Measurements from ENCODE around the gene EDARADD.
A peak's percentile ranks its signal among the peaks of the same experiment; 100 is the strongest.

EDARADD gene

GRCh38 chr1:236515443-236515958, 121.4 kb downstream of the EDARADD start:
- Histone ChIP-seq H3K4me1 (ENCODE audit: insufficient read depth, low read length) (peaks cover 9% of the 10 kb centered on the region), H3K9ac (ENCODE audit: low read depth, low read length) (no peak overlapping the region), H3K36me3 (ENCODE audit: insufficient read depth, low read length) (no peaks in the 10 kb centered on the region), H3K9me3 (ENCODE audit: control insufficient read depth, insufficient read depth, low read length) (no peaks in the 10 kb centered on the region)

GRCh38 chr1:236516929-236517704, 123.0 kb downstream of the EDARADD start:
- H3K9me3 ChIP-seq (ENCODE audit: control insufficient read depth, insufficient read depth, low read length) = no peaks in the 10 kb centered on the region
- no peaks in the 10 kb centered on the region for H3K36me3 ChIP-seq (ENCODE audit: insufficient read depth, low read length)
- H3K4me1 ChIP-seq (ENCODE audit: insufficient read depth, low read length) = peaks cover 9% of the 10 kb centered on the region
- H3K9ac ChIP-seq (ENCODE audit: low read depth, low read length) = 0 out of 2 replicates have a peak overlapping the region, but pooled peaks have one; percentile 3

GRCh38 chr1:236518322-236518721, 124.2 kb downstream of the EDARADD start:
- Histone ChIP-seq H3K4me1 (ENCODE audit: insufficient read depth, low read length) (peaks cover 9% of the 10 kb centered on the region), H3K9me3 (ENCODE audit: control insufficient read depth, insufficient read depth, low read length) (no peaks in the 10 kb centered on the region), H3K36me3 (ENCODE audit: insufficient read depth, low read length) (no peaks in the 10 kb centered on the region), H3K9ac (ENCODE audit: low read depth, low read length) (no peak overlapping the region)

GRCh38 chr1:236520445-236521005, 126.4 kb downstream of the EDARADD start:
- Histone ChIP-seq H3K9me3 (ENCODE audit: control insufficient read depth, insufficient read depth, low read length) (no peaks in the 10 kb centered on the region), H3K9ac (ENCODE audit: low read depth, low read length) (no peak overlapping the region), H3K36me3 (ENCODE audit: insufficient read depth, low read length) (no peaks in the 10 kb centered on the region), H3K4me1 (ENCODE audit: insufficient read depth, low read length) (peaks cover 9% of the 10 kb centered on the region)

GRCh38 chr1:236522937-236523703, 129.0 kb downstream of the EDARADD start:
- Histone ChIP-seq H3K36me3 (ENCODE audit: insufficient read depth, low read length) (no peaks in the 10 kb centered on the region; the same call in 1 of the 2 replicates), H3K4me1 (ENCODE audit: insufficient read depth, low read length) (no peaks in the 10 kb centered on the region), H3K9ac (ENCODE audit: low read depth, low read length) (peak overlapping the region; percentile 80), H3K9me3 (ENCODE audit: control insufficient read depth, insufficient read depth, low read length) (no peaks in the 10 kb centered on the region)

- Histone ChIP-seq H3K4me1 (ENCODE audit: insufficient read depth, low read length) (no peaks in the 10 kb centered on the region), H3K9ac (ENCODE audit: low read depth, low read length) (peak within 1 kb of the TSS; percentile 80), H3K36me3 (ENCODE audit: insufficient read depth, low read length) (no peaks in the 10 kb centered on the region; the same call in 1 of the 2 replicates), H3K9me3 (ENCODE audit: control insufficient read depth, insufficient read depth, low read length) (no peaks in the 10 kb centered on the region)
Observed at GRCh38 chr1:236523704-236524141, 129.6 kb downstream of the EDARADD start, which contains the start of gene LGALS8. Gene LGALS8 (plus strand): TSS chr1:236523982. CDS start chr1:236526071, 2,089 bp downstream.

- no peaks in the 10 kb centered on the region; the same call in 1 of the 2 replicates for H3K36me3 ChIP-seq (ENCODE audit: insufficient read depth, low read length)
- peak overlapping the region; percentile 80 for H3K9ac ChIP-seq (ENCODE audit: low read depth, low read length)
- H3K9me3 ChIP-seq (ENCODE audit: control insufficient read depth, insufficient read depth, low read length) = no peaks in the 10 kb centered on the region
- H3K4me1 ChIP-seq (ENCODE audit: insufficient read depth, low read length) = no peaks in the 10 kb centered on the region
Observed at GRCh38 chr1:236524142-236524894, 130.2 kb downstream of the EDARADD start.

- H3K36me3 ChIP-seq (ENCODE audit: insufficient read depth, low read length) = no peaks in the 10 kb centered on the region; the same call in 1 of the 2 replicates
- no peaks in the 10 kb centered on the region for H3K4me1 ChIP-seq (ENCODE audit: insufficient read depth, low read length)
- peak overlapping the region; percentile 80 for H3K9ac ChIP-seq (ENCODE audit: low read depth, low read length)
- no peaks in the 10 kb centered on the region for H3K9me3 ChIP-seq (ENCODE audit: control insufficient read depth, insufficient read depth, low read length)
Observed at GRCh38 chr1:236524895-236525184, 130.8 kb downstream of the EDARADD start.

GRCh38 chr1:236526079-236526478, 132.0 kb downstream of the EDARADD start:
- Histone ChIP-seq H3K9me3 (ENCODE audit: control insufficient read depth, insufficient read depth, low read length) (no peaks in the 10 kb centered on the region), H3K4me1 (ENCODE audit: insufficient read depth, low read length) (no peaks in the 10 kb centered on the region), H3K36me3 (ENCODE audit: insufficient read depth, low read length) (no peaks in the 10 kb centered on the region; the same call in 1 of the 2 replicates), H3K9ac (ENCODE audit: low read depth, low read length) (no peak overlapping the region)

GRCh38 chr1:236530286-236530685, 136.2 kb downstream of the EDARADD start:
- H3K4me1 ChIP-seq (ENCODE audit: insufficient read depth, low read length) = no peaks in the 10 kb centered on the region; the same call in 1 of the 2 replicates
- H3K9me3 ChIP-seq (ENCODE audit: control insufficient read depth, insufficient read depth, low read length) = no peaks in the 10 kb centered on the region
- no peak overlapping the region for H3K9ac ChIP-seq (ENCODE audit: low read depth, low read length)
- H3K36me3 ChIP-seq (ENCODE audit: insufficient read depth, low read length) = no peaks in the 10 kb centered on the region; the same call in 1 of the 2 replicates

GRCh38 chr1:236530959-236531358, 136.9 kb downstream of the EDARADD start:
- Histone ChIP-seq H3K4me1 (ENCODE audit: insufficient read depth, low read length) (no peaks in the 10 kb centered on the region; the same call in 1 of the 2 replicates), H3K36me3 (ENCODE audit: insufficient read depth, low read length) (no peaks in the 10 kb centered on the region; the same call in 1 of the 2 replicates), H3K9me3 (ENCODE audit: control insufficient read depth, insufficient read depth, low read length) (no peaks in the 10 kb centered on the region), H3K9ac (ENCODE audit: low read depth, low read length) (no peak overlapping the region)

GRCh38 chr1:236532850-236533249, 138.8 kb downstream of the EDARADD start:
- no peaks in the 10 kb centered on the region; the same call in 1 of the 2 replicates for H3K36me3 ChIP-seq (ENCODE audit: insufficient read depth, low read length)
- no peaks in the 10 kb centered on the region for H3K9me3 ChIP-seq (ENCODE audit: control insufficient read depth, insufficient read depth, low read length)
- no peaks in the 10 kb centered on the region; the same call in 1 of the 2 replicates for H3K4me1 ChIP-seq (ENCODE audit: insufficient read depth, low read length)
- H3K9ac ChIP-seq (ENCODE audit: low read depth, low read length) = no peak overlapping the region

GRCh38 chr1:236534151-236534651, 140.1 kb downstream of the EDARADD start:
- no peaks in the 10 kb centered on the region; the same call in 1 of the 2 replicates for H3K36me3 ChIP-seq (ENCODE audit: insufficient read depth, low read length)
- H3K9me3 ChIP-seq (ENCODE audit: control insufficient read depth, insufficient read depth, low read length) = no peaks in the 10 kb centered on the region
- no peak overlapping the region for H3K9ac ChIP-seq (ENCODE audit: low read depth, low read length)
- H3K4me1 ChIP-seq (ENCODE audit: insufficient read depth, low read length) = no peaks in the 10 kb centered on the region; the same call in 1 of the 2 replicates

Measured in ES-I3 (cell line).